Jurkat, Clone E6-1 (cell line): ENCODE measurements around the gene BGN. TPM values are rescaled to one million over a fixed set of nuclear protein-coding genes. Genes with fewer than 3 reads are reported as not detected.

Experiments
- DNase-seq: peaks from one replicate; pipeline ENCODE4 v3.0.0-alpha.2; 2011; ENCODE audit warnings: low read depth, low spot score
- H3K4me3 ChIP-seq: 2 replicates; pipeline ENCODE4 v1.5.1; 2011; ENCODE audit warnings: mild to moderate bottlenecking, low read length, control low read depth, moderate library complexity
- polyA plus RNA-seq: library from polyadenylated mRNA; unstranded; fragments of >200 nt; gene quantifications from one replicate; pipeline ENCODE4 v1.2.1, GENCODE V29; 2012; ENCODE audit warnings: missing spikeins; ENCODE audit not compliant: insufficient read length, insufficient read depth

The BGN gene
- not detected for polyA plus RNA-seq

DNA sequence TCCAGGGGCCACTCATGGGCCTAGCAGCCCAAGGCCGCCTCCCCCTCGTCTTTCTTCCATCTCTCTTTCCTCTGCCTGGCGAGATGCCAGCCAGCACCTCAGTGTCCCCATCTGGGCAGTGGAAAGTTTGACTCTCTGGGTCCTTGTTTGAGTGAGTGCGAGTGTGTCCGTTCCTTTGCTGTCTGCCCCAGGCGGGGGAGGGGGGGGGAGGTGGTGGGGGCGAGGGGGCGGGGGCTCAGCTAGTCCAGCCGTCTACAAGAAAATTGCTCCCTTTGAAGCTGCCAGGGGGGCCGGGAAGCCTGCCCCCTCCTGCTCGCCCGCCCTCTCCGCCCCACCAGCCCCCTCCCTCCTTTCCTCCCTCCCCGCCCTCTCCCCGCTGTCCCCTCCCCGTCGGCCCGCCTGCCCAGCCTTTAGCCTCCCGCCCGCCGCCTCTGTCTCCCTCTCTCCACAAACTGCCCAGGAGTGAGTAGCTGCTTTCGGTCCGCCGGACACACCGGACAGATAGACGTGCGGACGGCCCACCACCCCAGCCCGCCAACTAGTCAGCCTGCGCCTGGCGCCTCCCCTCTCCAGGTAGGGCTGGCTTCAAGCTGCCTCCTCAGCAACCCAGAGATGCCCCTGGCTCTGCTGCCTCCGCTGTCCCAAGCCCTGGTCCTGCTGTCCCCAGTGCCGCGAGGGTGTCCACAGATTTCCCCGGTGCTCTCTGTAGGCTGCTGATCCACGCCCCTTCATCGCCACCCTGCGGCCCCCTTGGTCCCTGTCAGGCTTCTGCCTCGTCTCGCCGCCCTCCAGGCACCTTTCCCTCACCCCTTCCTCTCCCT lies at the start of gene BGN:
TSS of gene BGN (plus strand) at position 440 of the 821 bp plus-strand sequence. CDS start 9,652 bp downstream, outside the sequence.
- DNase-seq, result no peak
- H3K4me3 ChIP-seq, result no peak within 1 kb of the TSS

DNA sequence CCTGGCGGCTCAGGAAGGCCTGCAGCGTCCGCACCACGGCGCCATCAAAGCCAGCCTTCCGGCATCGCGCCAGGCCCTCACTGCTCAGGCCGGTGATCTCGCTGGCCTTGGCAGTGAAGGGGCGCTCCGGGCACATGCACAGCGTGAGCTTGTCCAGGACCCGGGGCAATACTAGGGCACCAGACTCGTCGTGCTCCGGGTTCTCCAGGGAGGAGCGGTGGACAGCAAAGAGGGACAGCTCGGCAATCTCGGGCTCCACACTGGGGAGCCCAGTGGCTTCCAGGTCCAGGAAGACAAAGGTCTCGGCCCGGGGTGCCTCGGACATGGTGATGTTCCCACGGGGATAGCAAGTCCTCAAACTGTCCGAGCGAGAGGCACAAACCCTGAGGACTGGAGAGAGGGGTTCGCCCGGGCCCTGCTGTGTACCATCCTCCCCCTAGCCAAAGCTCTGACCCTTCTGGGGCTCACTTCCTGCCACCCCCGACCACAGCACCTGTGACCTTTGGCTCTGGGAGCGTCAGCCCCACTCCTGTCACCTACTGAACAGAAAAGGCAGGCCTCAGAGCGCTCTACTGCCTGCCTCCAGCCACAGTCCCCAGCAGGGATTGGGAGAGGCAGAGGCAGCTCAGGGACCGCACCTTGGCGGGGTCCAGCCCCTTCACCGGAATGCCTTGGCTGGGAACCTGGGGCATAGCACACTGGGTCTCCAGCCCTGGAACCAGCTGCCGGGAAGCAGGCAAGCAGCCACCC lies 49.5 kb upstream of the BGN start:
- no peak overlapping the region for H3K4me3 ChIP-seq
- no peak for DNase-seq

- no peak within 1 kb of the TSS for H3K4me3 ChIP-seq
- DNase-seq, result no peak
Observed at GRCh38 chrX:153445856-153446635, 48.7 kb upstream of the BGN start, which contains the start of gene TREX2. TREX2 (minus strand) TSS chrX:153446056; CDS start chrX:153445430, 626 bp downstream.

GRCh38 chrX:153446636-153446936 lies 48.2 kb upstream of the BGN start:
- DNase-seq, result no peak
- H3K4me3 ChIP-seq, result no peak overlapping the region

DNA sequence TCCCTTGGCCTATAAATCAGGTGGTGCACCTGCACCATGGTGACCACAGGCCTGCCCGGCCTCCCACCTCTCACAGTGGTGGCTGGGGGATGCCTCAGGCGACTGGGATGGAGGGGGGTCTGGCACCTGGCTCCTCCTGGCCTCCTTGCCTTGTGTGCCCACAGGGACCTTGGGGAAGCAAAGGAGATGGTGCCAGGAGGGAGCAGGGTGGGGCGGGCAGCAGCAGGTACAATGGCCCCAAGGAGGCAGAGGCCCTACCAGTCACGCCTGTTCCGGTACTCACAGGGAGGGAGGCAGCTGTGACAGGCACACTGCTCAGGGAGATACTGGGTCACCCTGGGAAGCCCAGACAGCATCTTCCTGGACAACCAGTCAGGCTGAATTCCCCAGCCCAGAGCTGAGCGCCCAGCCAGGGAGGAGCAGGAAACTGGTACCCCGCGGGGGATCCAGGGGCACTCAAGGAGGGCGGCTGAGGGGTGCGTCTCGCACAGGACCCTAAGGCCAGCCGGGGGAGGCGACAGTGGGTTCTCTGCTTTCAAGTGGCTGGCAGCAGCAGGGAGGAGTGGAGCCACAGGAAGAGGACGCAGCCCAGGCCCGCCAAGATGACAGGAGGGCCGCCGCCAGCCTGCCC lies 47.7 kb upstream of the BGN start:
- no peak overlapping the region for H3K4me3 ChIP-seq
- DNase-seq, result no peak

- no peak overlapping the region for H3K4me3 ChIP-seq
- no peak for DNase-seq
Observed at GRCh38 chrX:153447581-153447960, 47.2 kb upstream of the BGN start.

GRCh38 chrX:153448556-153449367 lies 46.0 kb upstream of the BGN start:
- DNase-seq, result no peak

GRCh38 chrX:153449368-153450113 lies 45.2 kb upstream of the BGN start:
- H3K4me3 ChIP-seq, result no peak overlapping the region
- DNase-seq, result no peak

More at GRCh38 chrX:153448556-153449367, 46.0 kb upstream of the BGN start:
- no peak overlapping the region for H3K4me3 ChIP-seq

- no peak overlapping the region for H3K4me3 ChIP-seq
- DNase-seq, result no peak
Observed at GRCh38 chrX:153450114-153450948, 44.4 kb upstream of the BGN start.

- DNase-seq, result no peak
- no peak overlapping the region for H3K4me3 ChIP-seq
Observed at GRCh38 chrX:153450949-153451277, 43.9 kb upstream of the BGN start.

DNA sequence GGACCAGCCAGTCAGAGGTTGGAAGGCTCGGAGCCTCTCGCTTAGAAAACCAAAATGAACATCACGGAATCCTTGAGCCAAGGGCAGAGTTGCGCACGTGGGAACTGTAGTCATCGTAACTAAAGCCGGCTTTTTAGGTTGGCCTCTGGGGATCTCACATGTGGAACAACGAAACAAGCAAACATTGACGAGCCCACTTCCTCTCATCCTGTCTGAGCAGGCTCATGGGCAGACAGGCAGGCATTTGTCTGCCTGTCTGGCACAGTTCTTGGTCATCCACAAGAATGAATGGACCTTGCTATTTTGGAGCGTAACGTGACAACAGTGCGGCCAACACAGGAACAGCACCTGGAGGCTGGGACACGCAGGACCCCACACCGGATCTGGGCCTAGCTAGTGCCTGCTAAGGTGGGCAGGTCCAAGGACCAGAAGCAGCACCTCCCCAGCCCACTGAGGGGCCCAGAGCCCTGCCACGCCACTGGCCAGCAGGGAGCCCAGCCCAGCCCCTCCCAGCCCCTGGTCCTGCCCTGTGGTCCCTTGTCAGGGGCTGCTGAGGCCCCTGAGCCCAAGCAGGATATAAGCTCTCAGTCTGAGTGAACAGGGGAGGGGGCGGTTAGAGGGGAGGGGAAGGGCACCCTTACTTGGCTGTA lies 39.8 kb upstream of the BGN start:
- DNase-seq, result no peak
- H3K4me3 ChIP-seq, result no peak overlapping the region

DNA sequence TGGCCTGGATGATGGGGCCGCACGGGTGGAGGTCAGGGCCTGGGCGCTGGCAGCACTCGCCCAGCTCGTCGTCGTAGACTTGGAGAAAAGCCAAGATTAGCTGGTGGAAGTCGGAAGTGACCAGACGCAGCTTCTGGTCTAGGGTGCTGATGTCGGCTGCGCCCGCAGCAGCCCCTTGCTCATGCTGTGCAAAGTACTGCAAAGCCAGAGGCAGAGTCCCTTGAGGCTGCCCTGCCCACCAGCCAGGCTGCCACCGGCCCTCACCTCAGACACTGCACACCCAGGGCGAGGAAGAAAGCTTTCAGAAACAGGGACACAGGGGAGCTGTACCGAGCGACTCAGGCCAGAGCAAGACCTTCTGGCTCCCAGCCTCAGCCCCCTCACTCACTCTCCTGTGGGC lies 39.2 kb upstream of the BGN start:
- DNase-seq, result no peak
- no peak overlapping the region for H3K4me3 ChIP-seq

DNA sequence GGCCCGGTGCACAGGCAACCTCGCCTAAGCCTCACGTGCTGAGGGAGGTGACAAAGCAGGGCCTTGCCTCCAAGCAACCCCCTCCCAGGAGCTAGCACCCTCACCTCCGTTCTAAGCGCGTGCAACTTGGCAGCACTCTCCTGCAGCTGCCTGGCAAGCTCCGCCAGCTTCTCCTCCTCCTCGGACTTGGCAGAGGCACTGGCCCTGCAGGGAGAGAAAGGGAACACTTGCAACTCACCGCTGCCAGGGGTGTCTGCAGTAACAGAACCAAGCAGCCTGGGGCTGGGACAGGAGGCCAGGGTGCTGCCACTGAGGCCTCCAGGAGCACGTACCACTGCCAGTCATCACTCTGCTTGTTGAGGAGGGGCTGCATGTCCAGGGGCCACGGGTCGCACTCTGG lies 38.6 kb upstream of the BGN start:
- no peak overlapping the region for H3K4me3 ChIP-seq

DNA sequence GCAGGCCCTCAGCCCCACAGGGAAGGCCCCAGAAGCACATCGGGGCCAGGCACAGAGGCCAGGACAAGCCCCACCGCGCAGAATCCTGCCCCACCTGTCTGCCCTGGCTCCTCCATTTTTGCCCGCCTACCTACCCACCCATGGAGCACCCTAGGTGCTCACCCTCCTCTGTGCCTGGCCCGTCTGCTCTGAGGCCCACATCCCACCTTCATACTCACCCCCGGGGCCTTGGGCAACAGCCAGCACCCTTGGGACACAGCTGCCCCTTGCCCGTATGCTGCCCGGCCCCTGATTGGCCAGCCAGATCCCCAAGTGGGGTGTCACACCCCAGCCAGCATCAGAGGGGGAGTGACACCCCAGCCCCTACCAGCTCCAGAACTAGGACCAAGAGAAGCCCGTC lies 38.1 kb upstream of the BGN start:
- no peak for DNase-seq
- no peak overlapping the region for H3K4me3 ChIP-seq

More for the DNA sequence above, 38.6 kb upstream of the BGN start:
- DNase-seq, result no peak

DNA sequence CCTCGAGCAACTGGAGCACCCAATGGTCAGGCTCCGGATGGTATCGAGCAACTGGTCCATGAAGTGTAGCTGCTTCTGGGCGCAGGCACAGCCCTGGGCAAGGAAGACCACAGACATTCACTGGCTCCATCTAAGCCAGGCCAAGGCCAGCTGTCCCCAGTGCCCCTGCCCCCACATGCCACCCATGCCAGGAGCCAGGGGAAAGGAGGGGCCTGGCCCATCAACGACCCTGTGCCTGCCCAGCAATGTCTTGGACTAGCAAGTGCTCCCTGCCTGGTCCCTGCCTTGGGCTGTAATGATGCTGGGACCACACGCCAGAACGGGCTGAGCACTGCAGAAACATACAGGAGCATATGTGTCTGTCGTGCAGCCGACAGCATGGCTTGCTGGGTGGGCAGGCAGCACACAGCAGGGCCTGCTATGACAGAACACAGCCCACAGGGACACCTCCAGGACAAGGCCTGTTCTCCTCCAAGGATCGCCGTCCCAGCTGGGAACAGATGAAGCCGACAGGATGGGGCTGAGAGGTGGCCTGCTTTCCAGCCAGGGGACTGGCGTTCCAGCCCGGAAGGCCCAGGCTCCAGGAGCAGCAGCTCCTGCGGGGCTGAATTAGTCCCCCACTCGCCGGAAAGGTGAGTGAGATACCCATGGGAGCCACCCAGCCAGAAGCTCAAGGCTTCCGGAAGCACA lies 37.5 kb upstream of the BGN start:
- H3K4me3 ChIP-seq, result no peak overlapping the region
- DNase-seq, result no peak

- no peak for DNase-seq
- H3K4me3 ChIP-seq, result no peak overlapping the region
Observed at GRCh38 chrX:153457827-153458466, 36.8 kb upstream of the BGN start.
